Stimulated activated CD4-positive, alpha-beta T cell treated with anti-CD3 and anti-CD28 coated beads, Interleukin-1b, Interleukin-23, amount 100 ng/mL, for 24 hours (primary cell): ENCODE measurements around the gene METTL27.
"Not testable (repeated sequence)": the region's sequence is repeated elsewhere in the genome, so short reads cannot be mapped to it uniquely, and the experiment has no call there.

ENCODE experiments used
- DNase-seq, 4 experiments: peaks; one replicate each; pipeline ENCODE4 v3.0.0-alpha.2; 2020; ENCODE audit warnings: low read depth in 4 of 4, low spot score in 1 of 4

Gene METTL27

GRCh38 chr7:73869011-73869798, 26.9 kb upstream of the METTL27 start:
- no peak for DNase-seq

- DNase-seq: no peak
Observed at GRCh38 chr7:73866446-73866767, 24.1 kb upstream of the METTL27 start.

- no peak for DNase-seq
Observed at GRCh38 chr7:73865738-73866445, 23.6 kb upstream of the METTL27 start.

DNA sequence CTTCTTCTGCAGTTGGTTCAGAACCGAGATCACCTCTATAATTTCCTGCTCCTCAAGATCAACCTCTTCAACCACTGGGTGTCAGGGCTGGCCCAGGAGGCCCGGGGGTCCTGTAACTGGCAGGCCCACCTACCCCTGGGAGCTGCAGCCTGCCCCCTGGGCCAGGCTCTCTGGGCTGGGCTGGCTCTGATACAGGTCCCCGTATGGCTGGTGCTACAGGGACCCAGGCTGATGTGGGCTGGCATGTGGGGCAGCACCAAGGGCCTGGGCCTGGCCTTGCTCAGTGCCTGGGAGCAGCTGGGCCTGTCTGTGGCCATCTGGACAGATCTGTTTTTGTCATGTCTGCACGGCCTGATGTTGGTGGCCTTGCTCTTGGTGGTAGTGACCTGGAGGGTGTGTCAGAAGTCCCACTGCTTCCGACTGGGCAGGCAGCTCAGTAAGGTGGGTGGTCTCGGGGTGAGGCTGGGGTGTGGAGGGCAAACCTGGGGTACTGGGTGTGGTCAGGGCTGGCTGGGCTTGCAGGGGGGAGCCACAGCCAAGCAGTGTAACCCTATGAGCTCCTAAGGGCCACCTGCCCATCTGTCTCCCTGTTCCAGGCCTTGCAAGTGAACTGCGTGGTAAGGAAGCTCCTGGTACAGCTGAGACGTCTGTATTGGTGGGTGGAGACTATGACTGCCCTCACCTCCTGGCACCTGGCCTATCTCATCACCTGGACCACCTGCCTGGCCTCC, 22.8 kb upstream of the METTL27 start:
- no peak for DNase-seq

- no peak for DNase-seq
Observed at GRCh38 chr7:73861305-73861704, 19.0 kb upstream of the METTL27 start.

GRCh38 chr7:73860859-73861258, 18.5 kb upstream of the METTL27 start, which contains the start of gene TMEM270:
Gene TMEM270 (plus strand): TSS chr7:73861159. CDS start chr7:73861195, 36 bp downstream.
- no peak for DNase-seq

GRCh38 chr7:73858807-73859206, 16.5 kb upstream of the METTL27 start:
- no peak for DNase-seq

- DNase-seq: no peak
Observed at GRCh38 chr7:73856941-73857340, 14.6 kb upstream of the METTL27 start.

DNA sequence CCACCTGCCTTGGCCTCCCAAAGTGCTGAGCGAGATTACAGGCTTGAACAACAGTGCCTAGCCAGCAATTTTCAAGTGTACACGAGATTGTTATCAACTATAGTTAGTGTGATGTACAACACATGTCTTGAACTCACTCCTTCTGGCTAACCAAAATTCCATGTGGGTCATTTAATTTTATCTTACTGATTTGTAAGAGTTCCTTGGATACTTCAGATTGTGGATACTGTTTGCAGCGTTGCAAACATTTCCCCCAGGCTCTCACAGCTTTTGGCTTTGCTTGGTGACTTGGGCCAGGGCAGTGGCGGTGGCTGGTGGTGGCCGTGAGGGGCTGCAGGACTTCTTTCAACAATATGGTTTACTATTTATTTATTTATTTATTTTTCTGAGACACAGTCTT, 10.2 kb upstream of the METTL27 start:
- no peak for DNase-seq

DNA sequence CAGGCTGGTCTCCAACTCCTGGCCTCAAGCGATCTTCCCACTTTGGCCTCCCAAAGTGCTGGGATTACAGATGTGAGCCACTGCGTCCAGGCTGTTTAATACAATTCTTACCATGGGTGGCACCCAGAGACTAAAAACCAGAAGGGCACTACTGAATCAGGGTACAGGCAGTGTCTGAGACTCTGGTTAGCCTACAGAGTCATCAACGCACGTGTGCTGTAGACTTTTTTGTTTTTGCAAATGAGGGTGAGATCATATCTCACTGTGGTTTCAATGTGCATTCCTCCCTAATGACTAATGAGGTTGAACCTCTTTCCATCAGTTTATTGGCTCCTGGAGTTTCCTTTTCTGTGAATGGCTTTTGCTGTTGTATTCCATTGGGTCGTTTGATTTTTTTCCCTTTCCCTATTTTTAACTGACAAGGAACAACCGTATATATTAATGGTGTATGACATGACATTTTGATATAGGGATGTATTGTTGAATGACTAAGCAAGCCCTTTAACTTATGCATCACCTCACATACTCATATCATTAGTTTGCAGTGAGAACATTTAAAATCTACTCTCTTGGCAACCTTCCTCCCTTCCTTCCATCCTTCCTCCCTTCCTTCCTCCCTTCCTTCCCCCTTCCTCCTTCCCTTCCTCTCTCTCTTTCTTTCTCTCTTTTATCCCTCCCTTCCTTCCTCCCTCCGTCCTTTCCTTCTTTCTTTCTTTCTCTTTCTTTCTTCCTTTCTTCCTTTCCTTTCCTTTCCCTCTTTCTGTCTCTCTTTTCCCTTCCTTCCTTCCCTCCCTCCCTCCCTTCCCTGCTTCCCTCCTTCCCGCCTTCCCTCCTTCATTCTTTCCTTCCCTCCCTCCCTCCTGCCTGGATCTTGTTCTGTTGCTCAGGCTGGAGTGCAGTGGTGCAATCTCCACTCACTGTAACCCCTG, 9.4 kb upstream of the METTL27 start:
- DNase-seq: peak in 3 of 4 experiments; percentile 7 to 19 (median 13)

- no peak for DNase-seq
Observed at GRCh38 chr7:73850781-73851207, 8.5 kb upstream of the METTL27 start.

- DNase-seq: no peak
Observed at GRCh38 chr7:73847941-73848723, 5.8 kb upstream of the METTL27 start.

GRCh38 chr7:73845701-73846195, 3.4 kb upstream of the METTL27 start:
- DNase-seq: not testable (repeated sequence)

- DNase-seq: no peak
Observed at GRCh38 chr7:73844848-73845460, 2.6 kb upstream of the METTL27 start.

DNA sequence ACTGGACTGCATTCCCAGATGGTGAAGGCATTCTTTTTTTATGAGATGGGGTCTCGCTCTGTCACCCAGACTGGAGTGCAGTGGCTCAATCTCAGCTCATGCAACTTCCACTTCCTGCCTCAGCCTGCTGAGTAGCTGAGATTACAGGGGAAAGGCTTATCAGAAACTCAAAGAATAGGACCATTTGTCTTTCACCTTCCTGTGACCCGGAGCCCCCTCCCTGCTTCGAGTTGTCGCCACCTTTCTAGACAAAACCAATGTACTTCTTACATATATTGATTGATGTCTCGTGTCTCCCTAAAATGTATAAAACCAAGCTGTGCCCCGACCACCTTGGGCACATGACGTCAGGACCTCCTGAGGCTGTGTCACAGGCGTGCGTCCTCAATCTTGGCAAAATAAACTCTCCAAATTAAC, 1.8 kb upstream of the METTL27 start:
- DNase-seq: no peak

DNA sequence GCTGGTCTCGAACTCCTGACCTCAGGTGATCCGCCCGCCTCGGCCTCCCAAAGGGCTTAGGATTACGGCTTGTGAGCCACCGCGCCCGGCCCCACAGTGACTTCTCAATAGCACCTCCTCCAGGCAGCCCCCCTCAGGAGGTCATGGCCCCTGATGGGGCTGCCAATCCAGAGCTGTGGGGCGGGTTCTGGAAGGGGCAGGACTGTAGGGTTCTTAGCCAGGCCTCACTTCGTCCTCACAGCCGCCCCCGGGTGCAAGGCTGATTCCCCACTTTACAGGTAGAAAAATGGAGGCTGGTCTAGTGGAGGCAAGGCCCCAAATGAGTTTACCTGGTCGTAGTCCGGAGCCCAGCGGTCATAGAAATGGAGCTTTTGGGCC, 638 bp downstream of the METTL27 start:
- no peak for DNase-seq

DNA sequence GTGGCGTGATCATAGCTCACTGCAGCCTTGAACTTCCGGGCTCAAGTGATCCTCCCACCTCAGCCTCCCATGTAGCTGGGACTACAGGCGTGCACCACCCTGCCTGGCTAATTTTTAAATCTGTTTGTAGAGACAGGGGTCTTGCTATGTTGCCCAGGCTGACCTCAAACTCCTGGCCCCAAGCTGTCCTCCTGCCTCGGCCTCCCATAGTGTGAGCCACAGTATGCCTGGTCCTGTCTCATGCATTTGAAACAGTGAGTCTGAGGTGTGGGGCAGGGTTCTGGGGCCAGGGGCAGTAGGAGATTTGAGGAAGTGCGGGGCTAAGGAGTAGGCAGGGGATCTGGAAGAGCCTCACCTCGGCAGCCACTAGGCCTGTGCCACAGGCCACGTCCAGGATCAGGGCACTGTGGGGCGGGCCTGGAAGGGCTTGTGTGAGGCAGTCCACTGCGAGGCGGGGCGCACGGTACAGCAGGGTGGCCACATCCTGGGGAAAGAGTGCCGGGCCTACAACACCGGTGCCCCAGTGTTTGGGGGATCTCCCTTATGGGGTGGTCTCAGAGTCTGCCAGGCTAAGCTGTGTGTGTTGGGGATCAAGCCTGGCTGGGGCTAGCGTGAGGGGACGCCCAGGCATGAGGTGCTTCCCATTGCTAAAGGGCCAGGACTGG, 1.5 kb downstream of the METTL27 start:
- no peak for DNase-seq

- no peak for DNase-seq
Observed at GRCh38 chr7:73839743-73840714, 2.3 kb downstream of the METTL27 start.
